GM12878 (cell line): ENCODE data around the gene ERCC1. TPM values are rescaled to one million over a fixed set of nuclear protein-coding genes. Genes with fewer than 3 reads are reported as not detected.

ENCODE experiments used
- ATF2 ChIP-seq: IDR thresholded peaks from 2 replicates; pipeline ENCODE4 v1.6.1; 2012; ENCODE audit warnings: low read length, inconsistent platforms
- DPF2 ChIP-seq: fragments of 450-650 bp; IDR thresholded peaks from 2 replicates; pipeline ENCODE4 v1.6.1; 2017; ENCODE audit warnings: mild to moderate bottlenecking
- EGR1 ChIP-seq, 2 experiments: IDR thresholded peaks; 1 replicate in 1 of 2; 2 replicates in 1 of 2; pipeline ENCODE4 v1.6.1; 2011 to 2012; ENCODE audit warnings: low read depth in 2 of 2, low read length in 2 of 2, borderline replicate concordance in 1 of 2, mild to moderate bottlenecking in 1 of 2, moderate library complexity in 1 of 2
- ELK1 ChIP-seq: IDR thresholded peaks from 2 replicates; pipeline ENCODE4 v1.6.1; 2012; ENCODE audit warnings: low read depth, low read length, improper control_type of control experiment
- ETV6 ChIP-seq, 2 experiments: fragments of 450-650 bp in 1 of 2; IDR thresholded peaks in 1 of 2; conservative IDR thresholded peaks in 1 of 2; 2 replicates each; pipeline ENCODE4 v1.6.1; 2014; ENCODE audit warnings: antibody characterized with exemption in 1 of 2, borderline replicate concordance in 1 of 2, low read depth in 1 of 2, mild to moderate bottlenecking in 1 of 2, moderate library complexity in 1 of 2
- POLR2A ChIP-seq: IDR thresholded peaks from 2 replicates; pipeline ENCODE4 v1.6.1; 2011; ENCODE audit warnings: low read depth, mild to moderate bottlenecking, low read length
- POLR2AphosphoS2 ChIP-seq: IDR thresholded peaks from 2 replicates; pipeline ENCODE4 v1.6.1; 2011; ENCODE audit warnings: low read depth, mild to moderate bottlenecking, low read length, improper control_type of control experiment, moderate library complexity
- POLR2AphosphoS5 ChIP-seq: IDR thresholded peaks from 2 replicates; pipeline ENCODE4 v1.6.1; 2011; ENCODE audit warnings: mild to moderate bottlenecking, low read length, inconsistent platforms
- PRDM15 ChIP-seq: fragments of 450-650 bp; formaldehyde crosslinking; IDR thresholded peaks from 2 replicates; pipeline ENCODE4 v1.4.0; 2020; ENCODE audit warnings: mild to moderate bottlenecking, moderate library complexity
- RELA ChIP-seq: fragments of 450-650 bp; IDR thresholded peaks from 2 replicates; pipeline ENCODE4 v1.8.0; 2014; ENCODE audit warnings: borderline replicate concordance; ENCODE audit not compliant: partially characterized antibody
- SIN3A ChIP-seq: IDR thresholded peaks from 2 replicates; pipeline ENCODE4 v1.6.1; 2012; ENCODE audit warnings: low read depth, low read length, improper control_type of control experiment
- SPI1 ChIP-seq: IDR thresholded peaks from 2 replicates; pipeline ENCODE4 v1.6.1; 2011; ENCODE audit warnings: low read depth, mild to moderate bottlenecking, low read length, moderate library complexity, borderline replicate concordance; ENCODE audit not compliant: insufficient read depth
- TAF1 ChIP-seq: IDR thresholded peaks from 2 replicates; pipeline ENCODE4 v1.6.1; 2011; ENCODE audit warnings: mild to moderate bottlenecking, low read depth, low read length, borderline replicate concordance
- TARDBP ChIP-seq: IDR thresholded peaks from 2 replicates; pipeline ENCODE4 v1.6.1; 2016; ENCODE audit warnings: borderline replicate concordance
- TCF12 ChIP-seq: IDR thresholded peaks from 2 replicates; pipeline ENCODE4 v1.6.1; 2011; ENCODE audit warnings: low read depth, mild to moderate bottlenecking, low read length
- USF2 ChIP-seq: IDR thresholded peaks from 2 replicates; pipeline ENCODE4 v1.6.1; 2011; ENCODE audit warnings: low read depth, low read length, improper control_type of control experiment, borderline replicate concordance
- YBX1 ChIP-seq: fragments of 450-650 bp; IDR thresholded peaks from 2 replicates; pipeline ENCODE4 v1.6.1; 2016; ENCODE audit warnings: antibody characterized with exemption
- ZBTB40 ChIP-seq: fragments of 450-650 bp; IDR thresholded peaks from 2 replicates; pipeline ENCODE4 v1.6.1; 2016; ENCODE audit warnings: mild to moderate bottlenecking, moderate library complexity, borderline replicate concordance
- polyA plus RNA-seq, 11 experiments: library from polyadenylated mRNA; depleted of rRNA in 4 of 11; unstranded in 6 of 11; stranded (reverse) in 5 of 11; fragments of >200 nt; fragmentation: Nextera tagmentation in 4 of 11; fragmentation: Illumina TruSeq in 1 of 11; extraction: Ambion mirVana in 4 of 11; extraction: Trizol in 1 of 11; gene quantifications; 1 replicate in 1 of 11; 2 replicates in 10 of 11; pipeline versions ENCODE4 v1.2.1 to v1.2.3, GENCODE V29; 2011 to 2016; ENCODE audit warnings: inconsistent platforms in 2 of 11, missing spikeins in 2 of 11, low read depth in 1 of 11
- total RNA-seq, 4 experiments: library from RNA; depleted of rRNA in 3 of 4; stranded (reverse); fragments of >200 nt in 3 of 4; fragmentation: Illumina TruSeq in 1 of 4; extraction: Trizol in 1 of 4; gene quantifications; 2 replicates each; pipeline versions ENCODE4 v1.2.1 to v1.2.3, GENCODE V29; 2013 to 2021

ERCC1 gene
- total and polyA plus RNA-seq, 10 of the 15 experiments (the other 5 are each of a cell fraction or from before 2014, with no cell fraction given) = 14.7 to 104 (median 61.1) TPM

- TF ChIP-seq PRDM15 (CRISPR knock-in tag) = 0 out of 2 replicates have a peak, but pooled peaks have one; percentile 43
- no peak for TF ChIP-seq ZBTB40
- peak; percentile 95; the same call in 1 of the 2 replicates for TF ChIP-seq ATF2
- TF ChIP-seq POLR2A = peak; percentile 83
- peak; percentile 66; the same call in 1 of the 2 replicates for TF ChIP-seq DPF2
- peak; percentile 65 for TF ChIP-seq RELA
- 0 out of 2 replicates have a peak, but pooled peaks have one; percentile 8 for TF ChIP-seq TCF12
- TF ChIP-seq ELK1 = peak; percentile 87
- peak; percentile 76 for TF ChIP-seq TAF1
- no peak for TF ChIP-seq ETV6 (conservative IDR thresholded peaks at IDR 0.05 in 1 of 2, IDR thresholded peaks at IDR 0.05 in 1 of 2; ENCODE audit: borderline replicate concordance in 1 of 2, low read depth in 1 of 2)
- TF ChIP-seq TARDBP = no peak
- no peak for TF ChIP-seq SPI1
- peak; percentile 86 for TF ChIP-seq SIN3A
- TF ChIP-seq POLR2AphosphoS5 = peak; percentile 95
- 0 out of 2 replicates have a peak, but pooled peaks have one; percentile 26 for TF ChIP-seq POLR2AphosphoS2
- TF ChIP-seq EGR1 (IDR thresholded peaks at IDR 0.05; ENCODE audit: borderline replicate concordance in 1 of 2, low read depth in 2 of 2, low read length in 2 of 2) = no peak
- no peak for TF ChIP-seq USF2
- TF ChIP-seq YBX1 = no peak
Observed at GRCh38 chr19:45467456-45468158, 43.9 kb upstream of the ERCC1 start, which contains the start of gene FOSB (continued).
